GM18870 (cell line): ENCODE data around the gene SNX1.
A peak's percentile ranks its signal among the peaks of the same experiment; 100 is the strongest.

Experiments used
- ATAC-seq: cut with Tn5 transposase; IDR thresholded peaks from one replicate; pipeline ENCODE4 v1.9.1; 2021; ENCODE audit warnings: moderate library complexity; ENCODE audit not compliant: unreplicated experiment

The SNX1 gene

GRCh38 chr15:64161688-64162477 lies 66.1 kb downstream of the SNX1 start:
- no peak for ATAC-seq

- ATAC-seq = peak; percentile 5
Measured at GRCh38 chr15:64162478-64162868, 66.7 kb downstream of the SNX1 start.

- ATAC-seq = peak; percentile 73
Measured at GRCh38 chr15:64162869-64163658, 67.3 kb downstream of the SNX1 start, which contains the start of gene PPIB. TSS of gene PPIB (minus strand) at chr15:64163022. CDS start at chr15:64162986, 36 bp downstream.

- peak; percentile 12 for ATAC-seq
Measured at GRCh38 chr15:64163659-64164362, 68.0 kb downstream of the SNX1 start.

- no peak for ATAC-seq
Measured at GRCh38 chr15:64164436-64164835, 68.7 kb downstream of the SNX1 start.

GRCh38 chr15:64166102-64166890 lies 70.5 kb downstream of the SNX1 start:
- ATAC-seq = no peak

GRCh38 chr15:64180235-64180824 lies 84.5 kb downstream of the SNX1 start:
- ATAC-seq = no peak

- no peak for ATAC-seq
Measured at GRCh38 chr15:64182859-64183370, 87.1 kb downstream of the SNX1 start.

GRCh38 chr15:64185146-64185911 lies 89.5 kb downstream of the SNX1 start:
- no peak for ATAC-seq

GRCh38 chr15:64187396-64188191 lies 91.8 kb downstream of the SNX1 start:
- ATAC-seq = no peak
